ENCODE results near the gene UTP4. TPM values are rescaled to one million over a fixed set of nuclear protein-coding genes. Genes with fewer than 3 reads are reported as not detected.
"Not testable (repeated sequence)": the region's sequence is repeated elsewhere in the genome, so short reads cannot be mapped to it uniquely, and the experiment has no call there.

The UTP4 gene
- total RNA-seq, 1 donor from 2014 or later, result 34.9 TPM

DNA sequence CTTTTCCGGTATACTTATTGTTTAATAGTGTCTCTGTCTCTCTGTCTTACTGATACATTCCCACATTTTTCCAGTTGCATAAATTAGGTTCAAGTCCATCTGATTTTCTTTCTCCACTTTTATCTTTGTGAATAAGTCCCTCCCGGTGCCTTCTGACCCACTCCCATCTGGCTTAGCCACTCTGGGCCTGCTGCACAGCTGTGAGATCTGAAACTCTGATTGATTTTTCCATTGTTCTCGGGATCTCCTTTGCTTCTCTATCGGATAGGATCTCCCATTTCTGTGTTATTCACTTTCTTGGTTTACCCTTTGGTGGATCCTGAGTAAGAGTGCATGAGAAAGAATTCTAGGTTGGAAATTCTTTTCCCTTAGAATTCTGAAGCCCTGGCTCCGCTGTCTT lies 8.6 kb downstream of the UTP4 start:
- peaks cover 3 to 47% of the 10 kb centered on the region in 2 donors for H3K36me3 ChIP-seq
- TF ChIP-seq, protein P1, sequence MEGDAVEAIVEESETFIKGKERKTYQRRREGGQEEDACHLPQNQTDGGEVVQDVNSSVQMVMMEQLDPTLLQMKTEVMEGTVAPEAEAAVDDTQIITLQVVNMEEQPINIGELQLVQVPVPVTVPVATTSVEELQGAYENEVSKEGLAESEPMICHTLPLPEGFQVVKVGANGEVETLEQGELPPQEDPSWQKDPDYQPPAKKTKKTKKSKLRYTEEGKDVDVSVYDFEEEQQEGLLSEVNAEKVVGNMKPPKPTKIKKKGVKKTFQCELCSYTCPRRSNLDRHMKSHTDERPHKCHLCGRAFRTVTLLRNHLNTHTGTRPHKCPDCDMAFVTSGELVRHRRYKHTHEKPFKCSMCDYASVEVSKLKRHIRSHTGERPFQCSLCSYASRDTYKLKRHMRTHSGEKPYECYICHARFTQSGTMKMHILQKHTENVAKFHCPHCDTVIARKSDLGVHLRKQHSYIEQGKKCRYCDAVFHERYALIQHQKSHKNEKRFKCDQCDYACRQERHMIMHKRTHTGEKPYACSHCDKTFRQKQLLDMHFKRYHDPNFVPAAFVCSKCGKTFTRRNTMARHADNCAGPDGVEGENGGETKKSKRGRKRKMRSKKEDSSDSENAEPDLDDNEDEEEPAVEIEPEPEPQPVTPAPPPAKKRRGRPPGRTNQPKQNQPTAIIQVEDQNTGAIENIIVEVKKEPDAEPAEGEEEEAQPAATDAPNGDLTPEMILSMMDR (IDR thresholded peaks at IDR 0.05), result no peak
- TF ChIP-seq POLR2AphosphoS5 (IDR thresholded peaks at IDR 0.05; ENCODE audit: insufficient read depth in 1 of 2, low read depth in 1 of 2) (no peak), POLR2A (IDR thresholded peaks at IDR 0.05) (no peak)

GRCh38 chr16:69141936-69142335 lies 9.5 kb downstream of the UTP4 start:
- peaks cover 3 to 47% of the 10 kb centered on the region in 2 donors for H3K36me3 ChIP-seq
- no peak for DNase-seq (ENCODE audit: extremely low spot score in 2 of 2)
- no peak for TF ChIP-seq POLR2AphosphoS5 (IDR thresholded peaks at IDR 0.05; ENCODE audit: insufficient read depth in 1 of 2, low read depth in 1 of 2)
- TF ChIP-seq, protein P1 (IDR thresholded peaks at IDR 0.05), result no peak
- TF ChIP-seq POLR2A (IDR thresholded peaks at IDR 0.05), result no peak
- no peaks in the 10 kb centered on the region for H3K9me3 ChIP-seq
- H3K4me3 ChIP-seq, result no peak overlapping the region
- H3K27ac ChIP-seq, result no peak overlapping the region
- intact Hi-C loops (cut with DNase I), result loop anchor here (5.0 kb wide), 1 partner anchor 695 kb away; the partner anchor contains the start of gene SMPD3
- H3K27me3 ChIP-seq, result no peaks in the 10 kb centered on the region
- no peaks in the 10 kb centered on the region for H3K4me1 ChIP-seq

More for the DNA sequence above, 8.6 kb downstream of the UTP4 start:
- no peaks in the 10 kb centered on the region for H3K27me3 ChIP-seq
- H3K27ac ChIP-seq, result no peak overlapping the region
- no peak for DNase-seq (ENCODE audit: extremely low spot score in 2 of 2)
- intact Hi-C loops (cut with DNase I), result loop anchor here (5.0 kb wide), 1 partner anchor 694 kb away; the partner anchor contains the start of gene SMPD3
- H3K4me1 ChIP-seq, result no peaks in the 10 kb centered on the region
- no peaks in the 10 kb centered on the region for H3K9me3 ChIP-seq
- no peak overlapping the region for H3K4me3 ChIP-seq

DNA sequence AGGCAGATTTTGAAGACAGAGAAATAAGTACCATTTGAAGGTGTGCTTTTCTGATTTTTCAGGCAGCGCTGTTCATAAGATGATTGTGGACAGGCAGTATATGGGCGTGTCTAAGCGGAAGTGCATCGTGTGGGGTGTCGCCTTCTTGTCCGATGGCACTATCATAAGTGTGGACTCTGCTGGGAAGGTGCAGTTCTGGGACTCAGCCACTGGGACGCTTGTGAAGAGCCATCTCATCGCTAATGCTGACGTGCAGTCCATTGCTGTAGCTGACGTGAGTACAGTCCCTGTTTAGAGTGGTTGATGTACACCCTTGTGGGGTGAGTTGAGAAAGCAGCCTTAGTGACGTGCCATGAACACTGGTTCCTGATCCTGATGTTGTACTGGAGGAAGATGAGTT lies 10.7 kb downstream of the UTP4 start:
- H3K27me3 ChIP-seq, result no peaks in the 10 kb centered on the region
- TF ChIP-seq, protein P1 (IDR thresholded peaks at IDR 0.05), result no peak
- no peak for TF ChIP-seq POLR2A (IDR thresholded peaks at IDR 0.05)
- TF ChIP-seq POLR2AphosphoS5 (IDR thresholded peaks at IDR 0.05; ENCODE audit: insufficient read depth in 1 of 2, low read depth in 1 of 2), result no peak
- intact Hi-C loops (cut with DNase I), result loop anchor here (5.0 kb wide), 1 partner anchor 696 kb away; the partner anchor contains the start of gene SMPD3
- DNase-seq (ENCODE audit: extremely low spot score in 2 of 2), result no peak
- H3K4me3 ChIP-seq, result no peak overlapping the region
- peaks cover 0 to 46% of the 10 kb centered on the region in 2 donors for H3K36me3 ChIP-seq
- no peaks in the 10 kb centered on the region for H3K9me3 ChIP-seq
- no peaks in the 10 kb centered on the region for H3K4me1 ChIP-seq
- H3K27ac ChIP-seq, result no peak overlapping the region

DNA sequence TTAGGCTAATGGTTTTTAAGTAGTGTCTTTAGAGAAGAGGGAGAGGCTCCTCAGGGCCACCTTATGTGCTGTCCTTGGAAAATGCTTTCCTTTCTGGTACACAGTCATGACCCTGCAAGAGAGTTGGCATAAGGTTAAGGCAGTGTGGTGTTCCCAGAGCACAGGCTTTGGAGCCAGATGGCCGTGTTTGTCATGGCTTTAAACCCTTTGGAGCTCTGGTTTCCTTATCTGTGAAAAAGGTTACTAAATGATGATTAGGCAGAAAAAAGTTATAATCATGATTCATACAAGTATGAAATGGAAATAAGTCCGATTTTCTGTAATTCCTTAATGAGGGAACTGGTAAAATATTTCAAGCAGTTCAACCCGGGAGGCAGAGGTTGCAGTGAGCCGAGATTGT lies 13.2 kb downstream of the UTP4 start:
- Histone ChIP-seq H3K27ac (no peak overlapping the region), H3K4me3 (no peak overlapping the region)
- no peak for TF ChIP-seq POLR2AphosphoS5 (IDR thresholded peaks at IDR 0.05; ENCODE audit: insufficient read depth in 1 of 2, low read depth in 1 of 2)
- TF ChIP-seq, protein P1 (IDR thresholded peaks at IDR 0.05), result no peak
- no peak for TF ChIP-seq POLR2A (IDR thresholded peaks at IDR 0.05)

GRCh38 chr16:69149621-69150020 lies 17.2 kb downstream of the UTP4 start:
- H3K27me3 ChIP-seq; H3K4me3 ChIP-seq; H3K4me1 ChIP-seq; DNase-seq (ENCODE audit: extremely low spot score in 2 of 2); H3K9me3 ChIP-seq; H3K27ac ChIP-seq: not testable (repeated sequence)
- H3K36me3 ChIP-seq, result peaks cover 0 to 54% of the 10 kb centered on the region in 2 donors
- intact Hi-C loops (cut with DNase I), result loop anchor here (5.0 kb wide), 2 partner anchors 138 to 1647 kb away; no protein-coding TSS in a partner anchor

More for the DNA sequence above, 13.2 kb downstream of the UTP4 start:
- DNase-seq (ENCODE audit: extremely low spot score in 2 of 2), result no peak
- H3K36me3 ChIP-seq, result peaks cover 0 to 36% of the 10 kb centered on the region in 2 donors
- H3K4me1 ChIP-seq, result no peaks in the 10 kb centered on the region
- no peaks in the 10 kb centered on the region for H3K27me3 ChIP-seq
- intact Hi-C loops (cut with DNase I), result no loop called here
- H3K9me3 ChIP-seq, result no peaks in the 10 kb centered on the region
